Panc1 (cell line): ENCODE results near the gene RNF130. TPM values are rescaled to one million over a fixed set of nuclear protein-coding genes. Genes with fewer than 3 reads are reported as not detected.

Experiments used
- ATAC-seq: fragments of 200-7000 bp; cut with Tn5 transposase; 2 replicates; pipeline ENCODE4 v1.9.1; 2020; ENCODE audit warnings: mild to moderate bottlenecking, moderate library complexity
- BruUV-seq: library from RNA; stranded (reverse); fragments of 400-500 nt; replicated peaks from 2 replicates; lab custom pipeline; 2021; lab: Mats Ljungman, UMichigan
- CTCF ChIA-PET: fragments of 300-600 bp; sonication (Branson Sonifier 250); formaldehyde crosslinking; loops from one replicate; lab custom pipeline; 2022; ENCODE audit warnings: antibody characterized with exemption; lab: Charles Lee
- POLR2A ChIA-PET: fragments of 300-600 bp; sonication (Branson Sonifier 250); formaldehyde crosslinking; loops from one replicate; lab custom pipeline; 2022; ENCODE audit warnings: antibody characterized with exemption; lab: Charles Lee
- DNase-seq: peaks from one replicate; pipeline ENCODE4 v3.0.0-alpha.2; 2010; ENCODE audit warnings: low read depth, low spot score
- H3K27ac ChIP-seq: 2 replicates; pipeline ENCODE4 v1.5.1; 2011; ENCODE audit warnings: mild to moderate bottlenecking, low read length, inconsistent platforms
- H3K27me3 ChIP-seq: fragments of 200-500 bp; sonication (Bioruptor generic); 2 replicates; pipeline ENCODE4 v1.6.0; 2014; ENCODE audit warnings: low read length, inconsistent platforms; ENCODE audit not compliant: control insufficient read depth, insufficient read depth
- H3K36me3 ChIP-seq: fragments of 200-500 bp; sonication (Bioruptor generic); 2 replicates; pipeline ENCODE4 v1.5.1; 2014; ENCODE audit warnings: inconsistent platforms, mild to moderate bottlenecking, low read length, moderate library complexity; ENCODE audit not compliant: control insufficient read depth, insufficient read depth
- H3K4me1 ChIP-seq: 2 replicates; pipeline ENCODE4 v1.5.1; 2011; ENCODE audit warnings: inconsistent platforms, mild to moderate bottlenecking, low read length, moderate library complexity; ENCODE audit not compliant: control insufficient read depth, insufficient read depth
- H3K4me3 ChIP-seq, 2 experiments: 2 replicates each; pipeline ENCODE4 v1.5.1; 2011 to 2012; ENCODE audit warnings: low read depth in 2 of 2, low read length in 2 of 2, mild to moderate bottlenecking in 2 of 2, inconsistent platforms in 1 of 2, moderate library complexity in 1 of 2
- H3K9me3 ChIP-seq: fragments of 200-500 bp; sonication (Bioruptor generic); 2 replicates; pipeline ENCODE4 v1.5.1; 2014; ENCODE audit warnings: low read depth, mild to moderate bottlenecking, inconsistent platforms, low read length, moderate library complexity; ENCODE audit not compliant: control insufficient read depth, insufficient read depth
- CTCF ChIP-seq: fragments of 450-650 bp; IDR thresholded peaks from 2 replicates; pipeline ENCODE4 v1.5.1; 2017; ENCODE audit warnings: mild to moderate bottlenecking
- POLR2AphosphoS5 ChIP-seq: IDR thresholded peaks from 2 replicates; pipeline ENCODE4 v1.6.1; 2012; ENCODE audit warnings: mild to moderate bottlenecking, low read depth, low read length, moderate library complexity
- REST ChIP-seq, 2 experiments: IDR thresholded peaks; 2 replicates each; pipeline ENCODE4 v1.6.1; 2011 to 2012; ENCODE audit warnings: low read depth in 2 of 2, control low read depth in 1 of 2, low read length in 1 of 2, mild to moderate bottlenecking in 1 of 2, moderate library complexity in 1 of 2; ENCODE audit not compliant: insufficient read depth in 1 of 2
- SIN3A ChIP-seq: IDR thresholded peaks from 2 replicates; pipeline ENCODE4 v1.6.1; 2012; ENCODE audit warnings: low read depth, mild to moderate bottlenecking, low read length, moderate library complexity, borderline replicate concordance; ENCODE audit not compliant: insufficient read depth
- TCF7L2 ChIP-seq: IDR thresholded peaks from 2 replicates; pipeline ENCODE4 v1.6.1; 2011; ENCODE audit warnings: mild to moderate bottlenecking, low read depth, low read length, inconsistent platforms
- in situ Hi-C: cut with HindIII; loops from 2 replicates; pipeline ENCODE4 v1.10.0; 2016; ENCODE audit warnings: low sequenced_read_pairs, low pct_unique_long_range_greater_than_20kb
- intact Hi-C: fragments of 100-400 bp; cut with micrococcal nuclease; formaldehyde crosslinking; loops from one replicate; pipeline ENCODE4 v1.10.0; 2022; ENCODE audit not compliant: unreplicated experiment
- total RNA-seq: library from RNA; stranded (reverse); gene quantifications from one replicate; pipeline ENCODE4 v1.2.1, GENCODE V29; 2021; ENCODE audit not compliant: unreplicated experiment

The RNF130 gene
- total RNA-seq, 1 experiment from 2014 or later = 73.1 TPM

GRCh38 chr5:180027459-180028089, 44.0 kb downstream of the RNF130 start:
- CTCF ChIA-PET = interaction anchor here (0.6 kb wide), 1 partner anchor 63 kb away, joined by 4 read pairs; no protein-coding TSS in a partner anchor
- TF ChIP-seq TCF7L2 (no peak), CTCF (no peak), POLR2AphosphoS5 (no peak), REST (IDR thresholded peaks at IDR 0.05; ENCODE audit: insufficient read depth in 1 of 2, low read depth in 2 of 2, low read length in 1 of 2) (no peak), SIN3A (no peak)
- in situ Hi-C loops = no loop called here

GRCh38 chr5:180026734-180027458, 44.7 kb downstream of the RNF130 start:
- TF ChIP-seq POLR2AphosphoS5 (no peak), SIN3A (no peak), CTCF (no peak), REST (IDR thresholded peaks at IDR 0.05; ENCODE audit: insufficient read depth in 1 of 2, low read depth in 2 of 2, low read length in 1 of 2) (no peak)
- BruUV-seq = no TSS peak
- ChIA-PET POLR2A (no interaction called here), CTCF (interaction anchor here (0.6 kb wide), 2 partner anchors 64 to 91 kb away, joined by 3 to 4 read pairs; no protein-coding TSS in a partner anchor)
- H3K27me3 ChIP-seq = no peaks in the 10 kb centered on the region
- in situ Hi-C loops = no loop called here
- H3K27ac ChIP-seq = no peak overlapping the region
- no peaks in the 10 kb centered on the region for H3K9me3 ChIP-seq
- H3K4me3 ChIP-seq = no peak overlapping the region
- ATAC-seq (peak; percentile 60), DNase-seq (no peak)
- H3K36me3 ChIP-seq = no peaks in the 10 kb centered on the region
- no peaks in the 10 kb centered on the region for H3K4me1 ChIP-seq
- intact Hi-C loops = no loop called here

More at GRCh38 chr5:180027459-180028089, 44.0 kb downstream of the RNF130 start:
- Histone ChIP-seq H3K36me3 (no peaks in the 10 kb centered on the region), H3K27me3 (no peaks in the 10 kb centered on the region), H3K9me3 (no peaks in the 10 kb centered on the region), H3K27ac (no peak overlapping the region), H3K4me3 (no peak overlapping the region), H3K4me1 (no peaks in the 10 kb centered on the region)
- BruUV-seq = no TSS peak
- intact Hi-C loops = no loop called here
- DNase-seq = no peak
- peak; percentile 69 for ATAC-seq
- POLR2A ChIA-PET = no interaction called here
